GM12891 (cell line): ENCODE results near the gene SLC8A1.

Experiments
- POLR2A ChIP-seq: IDR thresholded peaks from 2 replicates; pipeline ENCODE4 v1.6.1; 2011; ENCODE audit warnings: low read depth, low read length, control low read depth
- POLR2AphosphoS5 ChIP-seq: IDR thresholded peaks from 2 replicates; pipeline ENCODE4 v1.6.1; 2011; ENCODE audit warnings: low read depth, low read length, control low read depth

DNA sequence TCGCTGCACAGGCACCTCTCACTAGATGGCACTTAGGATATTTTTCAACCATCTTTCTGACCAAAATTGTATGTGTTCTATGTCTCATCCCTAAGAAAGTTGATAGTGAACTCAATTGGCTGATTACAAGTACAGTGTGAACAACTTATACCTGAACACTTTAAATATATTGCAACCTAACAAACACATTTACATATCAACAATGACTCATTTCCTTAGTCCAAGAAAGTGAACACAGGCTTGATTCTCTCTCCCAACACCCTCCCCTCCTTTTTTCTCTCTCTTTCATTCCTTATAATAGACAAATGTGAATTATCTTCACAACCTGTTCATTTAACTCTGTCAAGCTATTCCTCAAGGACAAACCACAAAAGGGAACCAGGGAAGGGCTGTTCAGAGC, 192.0 kb downstream of the SLC8A1 start:
- TF ChIP-seq POLR2A (no peak), POLR2AphosphoS5 (no peak)
